ENCODE data around the gene PSMC3. TPM values are rescaled to one million over a fixed set of nuclear protein-coding genes. Genes with fewer than 3 reads are reported as not detected.

PSMC3 gene
- total RNA-seq, 1 donor from 2014 or later = 97.2 TPM

- no peak overlapping the region for H3K27ac Mint-ChIP-seq
- H3K9me3 Mint-ChIP-seq = no peaks in the 10 kb centered on the region
- TF ChIP-seq CTCF (IDR thresholded peaks at IDR 0.05; ENCODE audit: unreplicated experiment) = no peak
- H3K4me1 Mint-ChIP-seq = no peaks in the 10 kb centered on the region
- no peaks in the 10 kb centered on the region for H3K27me3 Mint-ChIP-seq (ENCODE audit: low read depth)
- no peaks in the 10 kb centered on the region for H3K36me3 Mint-ChIP-seq
- no peak overlapping the region for H3K4me3 Mint-ChIP-seq
- no peak for DNase-seq (ENCODE audit: low spot score in 2 of 2, unreplicated experiment in 2 of 2)
Observed at GRCh38 chr11:47378836-47379170, 47.4 kb downstream of the PSMC3 start.

GRCh38 chr11:47378010-47378835 is 48.0 kb downstream of the PSMC3 start, which contains the start of gene SPI1:
Gene SPI1 (minus strand): TSS chr11:47378547. CDS start chr11:47378353, 194 bp downstream.
- H3K4me1 Mint-ChIP-seq = no peaks in the 10 kb centered on the region
- no peak within 1 kb of the TSS for H3K27ac Mint-ChIP-seq
- no peaks in the 10 kb centered on the region for H3K9me3 Mint-ChIP-seq
- no peak for DNase-seq (ENCODE audit: low spot score in 2 of 2, unreplicated experiment in 2 of 2)
- H3K4me3 Mint-ChIP-seq = no peak within 1 kb of the TSS
- no peaks in the 10 kb centered on the region for H3K36me3 Mint-ChIP-seq
- TF ChIP-seq CTCF (IDR thresholded peaks at IDR 0.05; ENCODE audit: unreplicated experiment) = no peak
- no peaks in the 10 kb centered on the region for H3K27me3 Mint-ChIP-seq (ENCODE audit: low read depth)

- Mint-ChIP-seq H3K27me3 (ENCODE audit: low read depth) (no peaks in the 10 kb centered on the region), H3K9me3 (no peaks in the 10 kb centered on the region), H3K27ac (no peak overlapping the region), H3K36me3 (no peaks in the 10 kb centered on the region), H3K4me3 (no peak overlapping the region), H3K4me1 (no peaks in the 10 kb centered on the region)
- DNase-seq (ENCODE audit: low spot score in 2 of 2, unreplicated experiment in 2 of 2) = no peak
- no peak for TF ChIP-seq CTCF (IDR thresholded peaks at IDR 0.05; ENCODE audit: unreplicated experiment)
Observed at GRCh38 chr11:47377571-47378009, 48.6 kb downstream of the PSMC3 start.

GRCh38 chr11:47376525-47377371 is 49.5 kb downstream of the PSMC3 start:
- Mint-ChIP-seq H3K4me1 (no peaks in the 10 kb centered on the region), H3K27ac (no peak overlapping the region), H3K4me3 (no peak overlapping the region), H3K9me3 (no peaks in the 10 kb centered on the region), H3K36me3 (no peaks in the 10 kb centered on the region), H3K27me3 (ENCODE audit: low read depth) (no peaks in the 10 kb centered on the region)
- DNase-seq (ENCODE audit: low spot score in 2 of 2, unreplicated experiment in 2 of 2) = no peak
- no peak for TF ChIP-seq CTCF (IDR thresholded peaks at IDR 0.05; ENCODE audit: unreplicated experiment)

- Mint-ChIP-seq H3K9me3 (no peaks in the 10 kb centered on the region), H3K27me3 (ENCODE audit: low read depth) (no peaks in the 10 kb centered on the region), H3K36me3 (no peaks in the 10 kb centered on the region), H3K27ac (no peak overlapping the region), H3K4me3 (no peak overlapping the region), H3K4me1 (no peaks in the 10 kb centered on the region)
- no peak for TF ChIP-seq CTCF (IDR thresholded peaks at IDR 0.05; ENCODE audit: unreplicated experiment)
- no peak for DNase-seq (ENCODE audit: low spot score in 2 of 2, unreplicated experiment in 2 of 2)
Observed at GRCh38 chr11:47376107-47376524, 50.1 kb downstream of the PSMC3 start.

All from mesothelial cell of epicardium (in vitro differentiated cells).